ENCODE data around the gene KRTAP10-1. TPM values are rescaled to one million over a fixed set of nuclear protein-coding genes. Genes with fewer than 3 reads are reported as not detected.

KRTAP10-1 gene
- total RNA-seq, 2 donors from 2014 or later, result not detected

- H3K9me3 Mint-ChIP-seq, result no peaks in the 10 kb centered on the region
- no peak overlapping the region for H3K4me3 ChIP-seq (ENCODE audit: low read length)
- H3K27ac Mint-ChIP-seq, result no peak overlapping the region
- peaks cover 10% of the 10 kb centered on the region for H3K9me3 ChIP-seq (ENCODE audit: control insufficient read depth, low read length)
- WGBS, 2 experiments (ENCODE audit: insufficient coverage in 1 of 2, insufficient read length in 1 of 2), result 92 to 100% methylated on average over 7 to 10 of the region's 10 CpGs
- no peaks in the 10 kb centered on the region for H3K4me1 ChIP-seq (ENCODE audit: control insufficient read depth, insufficient read depth, low read length)
- H3K27ac ChIP-seq (ENCODE audit: low read depth, low read length), result no peak overlapping the region
- H3K4me3 Mint-ChIP-seq, result no peak overlapping the region
- no peak for DNase-seq
- no peaks in the 10 kb centered on the region for H3K4me1 Mint-ChIP-seq
- no peaks in the 10 kb centered on the region for H3K27me3 ChIP-seq (ENCODE audit: control insufficient read depth, insufficient read depth, low read length, poor library complexity, severe bottlenecking)
- no peaks in the 10 kb centered on the region for H3K36me3 Mint-ChIP-seq (ENCODE audit: low read depth)
- H3K9ac ChIP-seq (ENCODE audit: extremely low read depth, low read length, poor library complexity, severe bottlenecking), result no peak overlapping the region
- no peak for TF ChIP-seq CTCF (conservative IDR thresholded peaks at IDR 0.05)
- no peaks in the 10 kb centered on the region for H3K36me3 ChIP-seq (ENCODE audit: control insufficient read depth, insufficient read depth, low read length)
- H3K27me3 Mint-ChIP-seq (ENCODE audit: insufficient read depth), result no peaks in the 10 kb centered on the region
Measured at GRCh38 chr21:44528634-44528995, 11.4 kb downstream of the KRTAP10-1 start.

GRCh38 chr21:44527983-44528633 lies 11.9 kb downstream of the KRTAP10-1 start:
- peaks cover 10% of the 10 kb centered on the region for H3K9me3 ChIP-seq (ENCODE audit: control insufficient read depth, low read length)
- no peaks in the 10 kb centered on the region for H3K27me3 ChIP-seq (ENCODE audit: control insufficient read depth, insufficient read depth, low read length, poor library complexity, severe bottlenecking)
- 88 to 94% methylated on average over 14 to 18 of the region's 18 CpGs for WGBS, 2 experiments (ENCODE audit: insufficient coverage in 1 of 2, insufficient read length in 1 of 2)
- H3K36me3 ChIP-seq (ENCODE audit: control insufficient read depth, insufficient read depth, low read length), result no peaks in the 10 kb centered on the region
- Mint-ChIP-seq H3K9me3 (no peaks in the 10 kb centered on the region), H3K27ac (peak overlapping the region; percentile 17), H3K4me1 (no peaks in the 10 kb centered on the region), H3K4me3 (no peak overlapping the region), H3K36me3 (ENCODE audit: low read depth) (no peaks in the 10 kb centered on the region), H3K27me3 (ENCODE audit: insufficient read depth) (no peaks in the 10 kb centered on the region)
- peak; percentile 35 for DNase-seq
- no peak overlapping the region for H3K9ac ChIP-seq (ENCODE audit: extremely low read depth, low read length, poor library complexity, severe bottlenecking)
- H3K4me3 ChIP-seq (ENCODE audit: low read length), result no peak overlapping the region
- no peak for TF ChIP-seq CTCF (conservative IDR thresholded peaks at IDR 0.05)
- H3K27ac ChIP-seq (ENCODE audit: low read depth, low read length), result no peak overlapping the region
- H3K4me1 ChIP-seq (ENCODE audit: control insufficient read depth, insufficient read depth, low read length), result no peaks in the 10 kb centered on the region

GRCh38 chr21:44527156-44527982 lies 12.6 kb downstream of the KRTAP10-1 start:
- H3K27ac ChIP-seq (ENCODE audit: low read depth, low read length), result no peak overlapping the region
- peaks cover 10% of the 10 kb centered on the region for H3K9me3 ChIP-seq (ENCODE audit: control insufficient read depth, low read length)
- DNase-seq, result no peak
- no peak overlapping the region for H3K27ac Mint-ChIP-seq
- no peaks in the 10 kb centered on the region for H3K27me3 ChIP-seq (ENCODE audit: control insufficient read depth, insufficient read depth, low read length, poor library complexity, severe bottlenecking)
- no peaks in the 10 kb centered on the region for H3K36me3 ChIP-seq (ENCODE audit: control insufficient read depth, insufficient read depth, low read length)
- no peaks in the 10 kb centered on the region for H3K4me1 ChIP-seq (ENCODE audit: control insufficient read depth, insufficient read depth, low read length)
- no peaks in the 10 kb centered on the region for H3K36me3 Mint-ChIP-seq (ENCODE audit: low read depth)
- H3K4me3 Mint-ChIP-seq, result no peak overlapping the region
- 94 to 95% methylated on average over 31 to 37 of the region's 37 CpGs for WGBS, 2 experiments (ENCODE audit: insufficient coverage in 1 of 2, insufficient read length in 1 of 2)
- no peaks in the 10 kb centered on the region for H3K4me1 Mint-ChIP-seq
- TF ChIP-seq CTCF (conservative IDR thresholded peaks at IDR 0.05), result no peak
- no peaks in the 10 kb centered on the region for H3K9me3 Mint-ChIP-seq
- H3K27me3 Mint-ChIP-seq (ENCODE audit: insufficient read depth), result no peaks in the 10 kb centered on the region
- H3K4me3 ChIP-seq (ENCODE audit: low read length), result no peak overlapping the region
- no peak overlapping the region for H3K9ac ChIP-seq (ENCODE audit: extremely low read depth, low read length, poor library complexity, severe bottlenecking)

All from endodermal cell (in vitro differentiated cells).